Astrocyte (in vitro differentiated cells and primary cell): ENCODE results near the gene CTBP2. TPM values are rescaled to one million over a fixed set of nuclear protein-coding genes. Genes with fewer than 3 reads are reported as not detected.
A peak's percentile ranks its signal among the peaks of the same experiment; 100 is the strongest.

Experiments
- DNase-seq: peaks from one replicate; pipeline ENCODE4 v3.0.0-alpha.2; 2010; ENCODE audit warnings: low read depth
- FAIRE-seq: peaks from 2 replicates; lab custom pipeline; 2011; peaks lifted over from hg19 to GRCh38; lab: Jason Lieb, UNC
- H2AFZ ChIP-seq: 2 replicates; pipeline ENCODE4 v1.6.0; 2012; ENCODE audit warnings: low read depth, low read length, inconsistent platforms
- H3K27ac ChIP-seq: 2 replicates; pipeline ENCODE4 v1.5.1; 2011; ENCODE audit warnings: low read depth, low read length, inconsistent platforms
- H3K27me3 ChIP-seq: 2 replicates; pipeline ENCODE4 v1.6.0; 2011; ENCODE audit warnings: low read length, inconsistent platforms; ENCODE audit not compliant: insufficient read depth
- H3K36me3 ChIP-seq: 2 replicates; pipeline ENCODE4 v1.5.1; 2011; ENCODE audit warnings: low read length, inconsistent platforms; ENCODE audit not compliant: insufficient read depth
- H3K4me1 ChIP-seq: 2 replicates; pipeline ENCODE4 v1.5.1; 2011; ENCODE audit warnings: low read length, inconsistent platforms; ENCODE audit not compliant: insufficient read depth
- H3K4me2 ChIP-seq: 2 replicates; pipeline ENCODE4 v1.6.0; 2012; ENCODE audit warnings: low read length, inconsistent platforms
- H3K4me3 ChIP-seq: 2 replicates; pipeline ENCODE4 v1.5.1; 2011; ENCODE audit warnings: low read depth, mild to moderate bottlenecking, low read length, inconsistent platforms; ENCODE audit not compliant: insufficient read depth
- H3K79me2 ChIP-seq: 2 replicates; pipeline ENCODE4 v1.6.0; 2012; ENCODE audit warnings: mild to moderate bottlenecking, low read length, inconsistent platforms; ENCODE audit not compliant: insufficient read depth
- H3K9ac ChIP-seq: 2 replicates; pipeline ENCODE4 v1.6.0; 2012; ENCODE audit warnings: mild to moderate bottlenecking, low read length, inconsistent platforms
- H3K9me3 ChIP-seq: 2 replicates; pipeline ENCODE4 v1.5.1; 2012; ENCODE audit warnings: low read depth, mild to moderate bottlenecking, low read length, inconsistent platforms; ENCODE audit not compliant: insufficient read depth
- H4K20me1 ChIP-seq: 2 replicates; pipeline ENCODE4 v1.6.0; 2012; ENCODE audit warnings: low read length, inconsistent platforms; ENCODE audit not compliant: insufficient read depth
- H3K27ac Mint-ChIP-seq: one replicate; pipeline ENCODE4 v1.8.0; 2021; ENCODE audit warnings: mild to moderate bottlenecking, mixed read lengths; ENCODE audit not compliant: unreplicated experiment
- H3K27me3 Mint-ChIP-seq: one replicate; pipeline ENCODE4 v1.8.0; 2021; ENCODE audit warnings: low read depth, mixed read lengths; ENCODE audit not compliant: unreplicated experiment
- H3K36me3 Mint-ChIP-seq: one replicate; pipeline ENCODE4 v1.8.0; 2021; ENCODE audit warnings: low read depth, mixed read lengths; ENCODE audit not compliant: unreplicated experiment
- H3K4me1 Mint-ChIP-seq: one replicate; pipeline ENCODE4 v1.8.0; 2021; ENCODE audit warnings: low read depth, mixed read lengths; ENCODE audit not compliant: unreplicated experiment
- H3K4me3 Mint-ChIP-seq: one replicate; pipeline ENCODE4 v1.8.0; 2021; ENCODE audit warnings: mild to moderate bottlenecking, moderate library complexity, mixed read lengths; ENCODE audit not compliant: unreplicated experiment
- H3K9me3 Mint-ChIP-seq: one replicate; pipeline ENCODE4 v1.8.0; 2021; ENCODE audit warnings: mild to moderate bottlenecking, mixed read lengths; ENCODE audit not compliant: unreplicated experiment
- EZH2 ChIP-seq: IDR thresholded peaks from 2 replicates; pipeline ENCODE4 v1.6.1; 2012; ENCODE audit warnings: mild to moderate bottlenecking, low read length, inconsistent platforms; ENCODE audit not compliant: insufficient read depth
- total RNA-seq: library from RNA; stranded (reverse); gene quantifications from 2 replicates; pipeline ENCODE4 v1.2.1, GENCODE V29; 2021
- TF ChIP-seq, protein P1 (sequence below): IDR thresholded peaks from 2 replicates; pipeline ENCODE4 v1.5.1; 2011; ENCODE audit warnings: low read depth, mild to moderate bottlenecking, inconsistent platforms, low read length, moderate library complexity; ENCODE audit not compliant: insufficient read depth

The CTBP2 gene
- total RNA-seq, 1 donor from 2014 or later: 109 TPM

DNA sequence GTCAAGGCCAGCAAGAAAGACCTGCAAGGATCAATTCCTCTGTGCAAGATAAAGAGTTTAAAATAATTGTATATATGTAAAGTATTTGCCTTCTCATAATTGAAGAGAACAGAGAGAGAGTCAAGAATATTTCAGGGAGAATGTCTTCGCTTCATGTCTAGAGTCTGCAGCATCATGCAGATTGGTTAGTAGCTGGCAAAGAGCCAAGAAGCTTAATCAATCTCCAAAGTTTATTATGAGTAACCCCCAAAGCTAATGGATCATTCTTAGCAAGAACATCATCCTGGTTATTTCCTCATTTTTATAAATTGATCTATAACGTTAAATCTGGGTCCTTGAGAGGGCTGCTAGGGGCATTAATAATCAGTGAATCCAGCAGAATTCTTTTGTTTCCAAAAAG is 38.9 kb upstream of the CTBP2 start:
- no peak for FAIRE-seq
- H2AFZ ChIP-seq: no peak overlapping the region
- H3K9me3 Mint-ChIP-seq: no peaks in the 10 kb centered on the region
- H3K4me2 ChIP-seq: no peak overlapping the region
- peaks cover 19% of the 10 kb centered on the region for H3K27me3 Mint-ChIP-seq
- H3K4me3 Mint-ChIP-seq: no peak overlapping the region
- H3K4me3 ChIP-seq: no peak overlapping the region
- peaks cover 6% of the 10 kb centered on the region for H3K4me1 ChIP-seq
- TF ChIP-seq, protein P1, sequence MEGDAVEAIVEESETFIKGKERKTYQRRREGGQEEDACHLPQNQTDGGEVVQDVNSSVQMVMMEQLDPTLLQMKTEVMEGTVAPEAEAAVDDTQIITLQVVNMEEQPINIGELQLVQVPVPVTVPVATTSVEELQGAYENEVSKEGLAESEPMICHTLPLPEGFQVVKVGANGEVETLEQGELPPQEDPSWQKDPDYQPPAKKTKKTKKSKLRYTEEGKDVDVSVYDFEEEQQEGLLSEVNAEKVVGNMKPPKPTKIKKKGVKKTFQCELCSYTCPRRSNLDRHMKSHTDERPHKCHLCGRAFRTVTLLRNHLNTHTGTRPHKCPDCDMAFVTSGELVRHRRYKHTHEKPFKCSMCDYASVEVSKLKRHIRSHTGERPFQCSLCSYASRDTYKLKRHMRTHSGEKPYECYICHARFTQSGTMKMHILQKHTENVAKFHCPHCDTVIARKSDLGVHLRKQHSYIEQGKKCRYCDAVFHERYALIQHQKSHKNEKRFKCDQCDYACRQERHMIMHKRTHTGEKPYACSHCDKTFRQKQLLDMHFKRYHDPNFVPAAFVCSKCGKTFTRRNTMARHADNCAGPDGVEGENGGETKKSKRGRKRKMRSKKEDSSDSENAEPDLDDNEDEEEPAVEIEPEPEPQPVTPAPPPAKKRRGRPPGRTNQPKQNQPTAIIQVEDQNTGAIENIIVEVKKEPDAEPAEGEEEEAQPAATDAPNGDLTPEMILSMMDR: no peak
- no peak for TF ChIP-seq EZH2
- H3K27ac Mint-ChIP-seq: no peak overlapping the region
- no peak overlapping the region for H3K27ac ChIP-seq
- peaks cover 2% of the 10 kb centered on the region for H3K27me3 ChIP-seq
- DNase-seq: no peak
- H3K79me2 ChIP-seq: no peaks in the 10 kb centered on the region
- H3K4me1 Mint-ChIP-seq: peaks cover 7% of the 10 kb centered on the region
- no peaks in the 10 kb centered on the region for H3K9me3 ChIP-seq
- no peaks in the 10 kb centered on the region for H3K36me3 Mint-ChIP-seq
- H4K20me1 ChIP-seq: no peaks in the 10 kb centered on the region
- no peaks in the 10 kb centered on the region for H3K36me3 ChIP-seq
- H3K9ac ChIP-seq: no peak overlapping the region

DNA sequence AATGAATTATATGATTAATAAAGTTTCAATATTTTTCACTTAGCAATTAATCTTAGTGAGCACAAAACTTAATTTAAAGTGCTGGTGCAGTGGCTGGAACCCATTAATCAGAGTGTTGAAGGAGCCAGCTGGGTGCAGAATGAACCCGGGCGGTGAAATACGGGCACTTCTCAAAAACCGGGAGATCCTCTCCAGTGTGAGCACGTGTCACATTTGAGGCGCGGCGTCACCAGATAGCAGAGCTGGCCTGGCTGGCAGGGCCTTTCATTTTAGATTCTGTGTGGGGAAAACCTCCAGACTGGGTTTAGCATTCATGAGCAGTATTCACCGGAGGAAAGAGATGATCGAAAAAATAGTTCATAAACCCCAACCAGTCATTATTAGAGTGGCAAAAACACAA is 34.5 kb upstream of the CTBP2 start:
- Histone ChIP-seq H3K27me3 (peaks cover 1% of the 10 kb centered on the region), H3K4me3 (no peak overlapping the region), H3K79me2 (no peaks in the 10 kb centered on the region), H2AFZ (no peak overlapping the region), H3K36me3 (no peaks in the 10 kb centered on the region), H3K4me2 (no peak overlapping the region), H3K9ac (no peak overlapping the region), H3K27ac (no peak overlapping the region), H4K20me1 (no peaks in the 10 kb centered on the region), H3K9me3 (no peaks in the 10 kb centered on the region), H3K4me1 (no peaks in the 10 kb centered on the region)
- H3K27me3 Mint-ChIP-seq: peaks cover 19% of the 10 kb centered on the region
- H3K36me3 Mint-ChIP-seq: no peaks in the 10 kb centered on the region
- no peaks in the 10 kb centered on the region for H3K9me3 Mint-ChIP-seq
- TF ChIP-seq EZH2: no peak
- TF ChIP-seq, protein P1: no peak
- FAIRE-seq (no peak), DNase-seq (no peak)
- no peaks in the 10 kb centered on the region for H3K4me1 Mint-ChIP-seq
- H3K27ac Mint-ChIP-seq: no peak overlapping the region
- no peak overlapping the region for H3K4me3 Mint-ChIP-seq

DNA sequence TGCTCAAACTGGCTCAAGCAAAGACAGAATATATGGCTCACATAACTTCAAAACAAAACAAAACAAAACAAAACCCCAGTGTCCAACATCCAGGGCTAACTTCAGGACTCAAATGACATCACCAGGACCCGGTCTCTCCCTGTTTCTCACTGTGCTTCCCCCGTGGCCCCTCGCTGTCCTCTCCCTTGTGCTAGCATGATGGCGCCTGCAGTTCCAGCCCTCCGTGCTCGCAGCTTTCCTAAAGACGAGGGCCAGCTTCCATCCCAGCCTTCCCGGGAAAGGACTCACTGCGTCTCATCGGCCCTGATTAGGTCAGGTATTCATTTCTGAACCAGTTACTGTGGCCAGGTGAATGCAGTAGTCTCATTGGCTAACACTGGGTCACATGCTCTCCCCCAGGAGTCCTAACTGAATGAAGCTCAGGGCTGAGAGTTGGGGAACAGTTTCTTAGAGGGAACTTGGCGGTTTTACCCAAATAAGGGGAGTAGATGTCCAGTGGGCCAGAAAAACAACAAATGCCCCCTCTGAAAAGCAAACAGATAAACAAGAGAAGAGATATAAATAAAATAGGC is 33.0 kb upstream of the CTBP2 start:
- Histone ChIP-seq H3K79me2 (no peaks in the 10 kb centered on the region), H3K27ac (no peak overlapping the region), H3K36me3 (no peaks in the 10 kb centered on the region), H3K27me3 (no peaks in the 10 kb centered on the region), H4K20me1 (no peaks in the 10 kb centered on the region), H3K9me3 (peaks cover 2% of the 10 kb centered on the region), H3K9ac (no peak overlapping the region), H2AFZ (no peak overlapping the region), H3K4me3 (no peak overlapping the region), H3K4me2 (no peak overlapping the region), H3K4me1 (no peaks in the 10 kb centered on the region)
- TF ChIP-seq, protein P1: no peak
- TF ChIP-seq EZH2: no peak
- no peaks in the 10 kb centered on the region for H3K4me1 Mint-ChIP-seq
- H3K4me3 Mint-ChIP-seq: no peak overlapping the region
- no peaks in the 10 kb centered on the region for H3K9me3 Mint-ChIP-seq
- peaks cover 21% of the 10 kb centered on the region for H3K27me3 Mint-ChIP-seq
- no peaks in the 10 kb centered on the region for H3K36me3 Mint-ChIP-seq
- FAIRE-seq: no peak
- DNase-seq: no peak
- H3K27ac Mint-ChIP-seq: peak overlapping the region; percentile 41
